Stimulated activated CD8-positive, alpha-beta memory T cell treated with anti-CD3 and anti-CD28 coated beads, Interleukin-15, amount 100 ng/mL, for 1 hour (primary cell): ENCODE measurements around the gene LRRC2.

Source experiments
- DNase-seq: peaks from one replicate; pipeline ENCODE4 v3.0.0-alpha.2; 2020; ENCODE audit warnings: low read depth

LRRC2 gene

DNA sequence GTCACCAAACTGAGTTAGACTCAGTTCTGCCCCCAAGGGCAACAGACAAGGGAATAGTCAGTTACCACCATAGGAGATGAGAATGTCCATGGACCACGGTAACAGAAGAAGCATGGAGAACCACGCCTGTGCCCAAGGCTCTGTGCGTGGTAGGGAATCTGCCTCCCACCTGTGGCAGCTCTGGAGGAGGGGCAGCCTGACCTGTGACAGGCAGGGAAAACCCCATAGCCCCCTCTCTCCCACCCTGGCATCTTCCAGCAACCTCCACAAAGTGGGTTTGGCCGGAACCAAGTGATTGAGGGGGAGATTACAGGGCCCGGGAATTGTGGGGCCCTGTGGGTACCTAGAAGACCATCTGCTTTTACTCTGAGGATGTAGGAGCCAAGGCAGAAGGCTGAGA is 87.1 kb downstream of the LRRC2 start:
- DNase-seq = no peak

DNA sequence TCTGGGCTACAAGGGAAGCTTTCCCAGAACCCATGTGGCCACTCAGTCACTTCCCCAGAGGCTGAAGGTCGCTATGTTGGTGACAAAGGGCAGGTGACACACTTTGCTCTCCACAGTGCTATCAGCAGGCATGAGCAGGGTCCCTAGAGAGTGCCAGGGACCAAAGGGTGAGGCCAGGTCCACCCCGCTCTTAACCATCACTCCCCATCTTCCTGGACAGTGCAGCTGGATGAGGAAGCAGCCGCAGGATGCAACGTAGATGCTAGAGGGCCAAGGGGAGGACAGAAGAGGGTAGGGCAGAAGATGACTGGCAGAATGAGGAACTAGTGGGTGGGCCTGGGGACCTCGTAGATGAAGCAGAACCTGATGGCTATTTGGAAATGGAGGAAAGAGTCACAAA is 87.8 kb downstream of the LRRC2 start:
- DNase-seq = no peak

DNA sequence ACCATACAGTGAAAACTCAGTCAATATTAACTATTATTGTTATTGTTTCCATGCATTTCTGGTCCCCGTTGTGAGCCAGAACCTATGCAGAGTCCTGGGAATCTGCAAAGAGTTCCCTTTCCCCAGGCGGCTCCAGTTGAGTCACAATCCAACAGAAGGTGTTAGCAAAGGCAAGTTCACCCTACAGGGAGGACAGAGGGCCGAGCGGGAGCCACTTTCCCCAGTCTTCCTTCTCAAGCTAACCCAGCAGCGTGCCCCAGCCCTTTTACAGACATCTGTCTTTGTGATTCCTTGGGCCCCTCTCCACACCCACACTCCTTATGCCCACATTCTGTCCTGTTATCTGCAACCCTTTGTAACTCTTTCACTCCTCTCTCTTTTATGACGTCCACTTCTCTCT is 88.3 kb downstream of the LRRC2 start:
- no peak for DNase-seq

DNA sequence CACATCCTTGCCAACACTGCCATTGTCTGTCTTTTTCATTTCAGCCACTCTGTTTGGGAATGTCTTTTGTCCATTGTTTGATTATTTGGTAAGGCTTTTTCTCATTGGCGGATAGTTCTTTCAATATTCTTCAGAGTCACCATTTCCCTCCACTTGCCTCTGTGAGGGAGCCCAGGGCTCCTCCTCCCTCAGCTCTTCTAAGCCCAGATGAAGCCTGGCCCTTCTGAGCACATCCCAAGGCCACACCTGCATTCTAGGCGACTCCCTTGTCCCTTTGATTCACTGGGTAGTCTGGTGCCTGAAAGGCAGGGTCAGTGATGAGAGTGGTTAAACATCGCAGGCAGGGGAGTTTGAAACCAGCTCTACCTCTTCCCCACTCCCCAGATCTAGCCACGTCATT is 89.0 kb downstream of the LRRC2 start:
- no peak for DNase-seq

DNA sequence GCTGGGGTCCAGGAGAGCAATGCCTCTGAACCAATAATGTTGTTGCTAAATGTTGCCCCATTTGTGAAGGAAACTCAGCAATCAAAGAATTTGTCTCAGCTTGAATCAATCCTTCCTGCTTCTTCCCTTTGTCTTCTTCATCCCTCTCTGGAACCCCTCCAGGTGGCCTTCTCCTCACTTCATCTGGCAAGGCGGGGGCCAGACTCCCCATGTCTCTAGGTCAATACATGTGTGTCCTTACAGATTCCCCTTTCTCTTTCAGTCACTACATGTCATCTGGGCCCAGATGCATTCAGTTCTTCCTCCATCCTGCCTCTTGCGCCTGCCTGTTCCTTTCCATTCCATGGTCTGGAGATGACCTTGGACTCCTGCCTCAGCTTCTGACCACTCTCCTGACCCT is 93.4 kb downstream of the LRRC2 start:
- no peak for DNase-seq

DNA sequence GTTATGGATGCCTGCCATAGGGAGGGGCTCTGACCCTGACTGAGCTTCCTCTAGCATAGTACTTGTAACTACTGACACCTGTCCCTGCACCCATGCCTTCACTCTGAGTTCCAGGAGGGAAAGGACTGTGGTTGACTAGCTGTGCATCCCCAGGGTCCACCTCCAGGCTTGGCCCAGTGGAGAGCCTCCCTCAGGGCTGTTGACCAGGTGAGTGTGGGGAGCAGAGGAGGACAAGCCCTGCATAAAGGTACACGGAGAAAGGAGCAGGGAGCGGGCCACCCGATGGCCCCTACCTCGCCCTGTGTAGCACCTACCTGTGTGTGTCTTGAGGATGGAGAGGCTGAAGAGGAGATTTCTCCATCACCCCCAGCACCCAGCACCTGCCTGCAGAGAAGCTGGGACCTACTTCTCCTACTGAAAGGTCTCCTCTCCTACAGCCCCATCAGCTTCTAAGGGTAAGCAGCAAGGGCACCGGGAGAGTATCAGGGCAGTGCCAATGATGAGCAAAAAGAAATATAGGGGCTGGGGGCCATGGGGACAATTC is 94.7 kb downstream of the LRRC2 start:
- no peak for DNase-seq

DNA sequence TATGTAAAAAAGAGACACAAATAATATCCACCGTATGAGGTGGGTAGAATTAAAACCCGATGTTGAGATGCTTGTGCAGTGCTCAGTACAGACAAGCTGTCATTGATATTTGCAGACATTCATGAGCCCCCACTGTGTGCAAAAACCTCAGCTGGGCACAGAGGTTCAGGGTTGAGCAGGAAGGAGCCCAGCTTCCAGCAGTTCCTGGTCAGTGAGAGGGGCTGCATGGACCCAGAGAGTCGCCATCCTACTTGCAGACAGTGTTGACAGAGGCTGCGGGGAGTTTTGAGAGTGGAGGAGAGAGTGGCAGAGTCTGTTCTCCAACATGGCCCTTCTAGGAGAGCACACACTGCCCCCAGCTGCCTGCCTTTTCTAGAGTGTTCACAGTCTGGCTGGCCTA is 95.3 kb downstream of the LRRC2 start:
- DNase-seq = no peak

DNA sequence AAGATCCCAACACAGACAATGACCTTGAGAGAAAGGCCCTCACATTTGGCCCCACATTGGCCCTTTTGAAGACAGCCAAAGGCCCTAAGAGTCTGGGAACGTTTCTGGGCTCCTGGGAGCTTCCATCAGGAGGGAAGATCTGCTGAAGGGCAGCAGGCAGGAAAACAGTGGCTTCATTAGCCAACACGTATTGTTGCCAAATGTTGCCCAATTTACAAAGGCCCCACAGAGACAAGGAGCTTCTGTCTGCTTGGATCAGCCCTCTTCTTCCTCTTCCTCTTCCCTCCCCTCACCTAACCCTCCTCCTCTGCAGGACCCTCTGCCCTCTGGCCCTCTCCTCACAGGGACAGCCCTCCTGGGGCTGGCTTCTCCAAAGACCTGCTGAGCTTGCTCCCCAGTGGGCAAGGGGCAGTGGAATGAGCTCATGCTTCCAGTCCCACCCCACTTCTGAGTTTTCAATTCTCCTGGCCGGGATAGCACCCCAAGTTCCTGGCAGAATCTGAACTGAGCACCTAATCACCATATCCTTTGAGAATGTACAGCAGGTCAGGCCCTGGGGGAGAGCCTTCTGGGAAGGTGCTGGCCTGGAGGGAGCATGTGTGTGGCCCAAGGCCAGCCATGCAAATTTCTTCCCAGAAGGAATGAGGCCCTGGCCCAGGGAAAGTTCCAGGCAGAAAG is 96.3 kb downstream of the LRRC2 start:
- no peak for DNase-seq

DNA sequence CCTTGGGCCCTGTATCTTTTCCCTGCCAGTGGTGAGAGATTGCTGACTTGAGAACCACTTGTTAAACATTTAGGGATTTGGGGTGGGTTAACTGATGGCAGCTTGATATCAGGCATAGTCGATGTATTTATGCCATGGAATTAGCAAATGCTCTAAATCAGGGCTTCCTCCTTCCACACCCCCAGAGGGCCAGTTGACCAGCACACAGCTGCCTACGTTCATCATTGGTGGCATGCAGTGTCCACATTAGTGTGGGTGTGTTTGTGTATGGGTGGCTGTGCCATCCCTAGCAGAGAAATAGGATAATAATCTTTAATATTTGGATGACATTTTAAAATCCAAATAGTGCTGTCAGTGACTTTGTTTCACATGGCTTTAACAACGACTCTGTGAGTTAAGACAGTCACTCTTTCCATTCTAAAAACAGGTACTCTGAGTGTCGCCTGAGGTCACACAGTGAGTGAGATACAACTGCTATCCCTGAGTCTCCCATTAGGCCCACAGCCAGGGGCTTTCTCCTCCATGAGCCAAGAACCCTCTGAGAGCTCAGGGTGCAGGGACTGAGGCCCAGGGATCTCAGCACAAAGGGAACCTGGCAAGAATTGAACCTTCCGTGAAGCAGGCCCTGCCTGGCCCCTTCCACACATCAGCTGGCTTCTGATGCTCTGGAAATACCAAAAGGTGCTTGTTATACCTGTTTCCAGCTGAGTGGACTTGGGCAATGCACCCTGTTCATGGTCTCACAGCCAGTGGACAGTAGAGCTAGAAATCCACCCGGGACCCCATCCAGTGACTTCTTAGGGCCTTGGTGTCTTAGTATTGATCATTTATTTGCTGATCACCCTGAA is 97.1 kb downstream of the LRRC2 start:
- DNase-seq = no peak

DNA sequence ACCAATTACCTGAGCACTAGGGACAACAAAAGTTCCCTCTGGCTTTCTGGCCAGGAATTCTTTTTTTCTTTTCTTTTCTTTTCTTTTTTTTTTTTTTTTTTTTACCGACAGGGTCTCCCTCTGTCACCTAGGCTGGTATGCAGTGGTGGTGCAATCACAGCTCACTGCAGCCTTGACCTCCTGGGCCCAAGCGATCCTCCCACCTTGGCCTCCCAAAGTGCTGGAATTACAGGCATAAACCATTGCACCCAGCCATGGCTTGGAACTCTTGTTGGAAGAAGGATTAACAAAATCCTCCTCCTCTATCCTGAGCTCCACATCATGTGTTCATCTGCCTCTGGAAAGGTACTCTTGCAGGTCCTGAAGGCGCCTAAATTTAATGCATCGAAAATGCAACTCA is 98.5 kb downstream of the LRRC2 start:
- DNase-seq = no peak

DNA sequence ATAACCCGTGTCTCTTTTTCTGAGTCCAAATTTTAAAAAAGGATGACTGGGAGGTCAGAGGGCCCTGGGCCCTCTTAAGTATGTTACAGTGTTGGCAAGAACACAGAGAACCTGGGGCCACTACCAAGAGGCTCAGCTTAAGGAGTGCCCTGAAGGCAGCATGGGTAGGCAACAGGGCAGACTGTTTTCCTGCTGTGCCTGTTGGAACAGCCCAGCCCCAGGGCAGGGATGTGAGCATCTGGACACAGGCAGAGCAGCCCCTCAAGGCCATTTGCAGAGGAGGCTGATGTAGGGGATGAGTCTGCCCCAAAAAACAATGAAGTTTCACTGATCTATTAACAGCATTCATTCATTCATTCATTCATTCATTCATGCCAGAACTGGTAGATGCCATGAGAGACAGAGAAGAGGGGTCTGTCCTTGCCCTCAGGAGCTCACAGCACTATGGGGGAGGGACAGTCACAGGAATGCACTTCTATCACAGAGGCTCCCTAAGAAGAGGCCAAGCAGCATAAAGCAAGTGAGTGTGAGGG is 99.2 kb downstream of the LRRC2 start:
- no peak for DNase-seq

DNA sequence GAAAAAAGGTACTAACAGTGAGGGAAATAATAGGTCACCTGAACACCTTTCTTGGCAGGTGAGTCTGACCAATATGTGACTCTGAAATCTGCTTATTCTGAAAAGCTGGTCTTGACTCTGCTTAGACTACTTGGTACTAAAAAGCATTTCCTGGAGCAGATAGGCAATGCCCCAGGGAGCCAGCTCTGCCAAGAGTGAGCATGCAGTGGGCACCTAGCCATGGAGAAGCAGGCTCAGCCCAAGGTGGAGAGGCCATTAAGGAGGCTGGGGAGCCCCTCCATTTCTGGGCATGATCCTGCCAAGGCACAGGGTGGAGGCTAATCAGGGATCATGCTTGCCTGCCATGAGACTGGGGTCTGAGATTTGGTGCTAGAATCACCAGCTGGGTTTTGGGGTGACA is 99.8 kb downstream of the LRRC2 start:
- no peak for DNase-seq
